Measurements from ENCODE around the gene KRTAP11-1. TPM values are rescaled to one million over a fixed set of nuclear protein-coding genes. Genes with fewer than 3 reads are reported as not detected.
A peak's percentile ranks its signal among the peaks of the same experiment; 100 is the strongest.

Gene KRTAP11-1
- total RNA-seq (not detected), polyA plus RNA-seq (ENCODE audit: insufficient read length in 2 of 2) (not detected)
- long read RNA-seq, donor 1, result 0 reads
- long read RNA-seq, donor 2, result 0 reads
- long read RNA-seq, donor 3, result 0 reads
- long read RNA-seq, donor 4, result 0 reads

GRCh38 chr21:30881480-30881879 lies at the start of gene KRTAP11-1:
KRTAP11-1 (minus strand) TSS chr21:30881580; CDS start chr21:30881524, 56 bp downstream.
- DNase-seq (ENCODE audit: low read depth in 4 of 6, low spot score in 6 of 6), result no peak
- H3K36me3 ChIP-seq (ENCODE audit: control insufficient read depth, insufficient read depth, low read length), result no peaks in the 10 kb centered on the region
- no peak within 1 kb of the TSS for H3K4me3 ChIP-seq (ENCODE audit: low read depth, low read length)
- no peak within 1 kb of the TSS for H3K27ac ChIP-seq (ENCODE audit: low read depth, low read length)
- H3K27me3 ChIP-seq (ENCODE audit: control insufficient read depth, insufficient read depth, low read length), result no peaks in the 10 kb centered on the region
- 88% methylated on average over 1 of the region's 2 CpGs for WGBS (ENCODE audit: insufficient coverage)
- no peaks in the 10 kb centered on the region for H3K4me1 ChIP-seq (ENCODE audit: control insufficient read depth, insufficient read depth, low read length)
- H3K9me3 ChIP-seq (ENCODE audit: control insufficient read depth, insufficient read depth, low read length), result no peaks in the 10 kb centered on the region

DNA sequence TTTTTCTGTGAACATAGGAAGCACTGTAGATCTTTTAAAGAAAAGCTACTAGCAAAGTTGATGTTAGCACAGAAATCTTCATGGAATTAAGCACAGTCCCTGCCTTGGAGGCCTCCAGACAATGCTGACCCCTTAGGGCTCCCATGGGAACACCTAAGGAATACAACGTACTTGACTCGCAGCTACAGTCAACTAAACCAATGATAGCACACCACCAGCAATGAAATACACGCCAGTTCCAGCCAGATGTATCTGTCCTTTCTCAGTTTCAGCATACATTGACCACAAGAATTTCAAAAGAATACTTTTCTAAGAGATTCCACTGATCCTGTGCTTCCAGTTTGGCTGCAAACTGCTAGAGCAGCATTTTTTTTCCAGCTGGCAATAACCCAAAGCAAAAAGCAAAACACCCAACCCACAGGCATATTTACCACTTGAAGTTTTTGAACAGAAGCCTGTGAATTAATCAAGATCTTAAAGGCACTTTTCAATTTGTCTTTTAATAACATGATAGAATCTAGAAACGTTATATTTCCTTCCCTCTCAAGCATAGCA lies 42.8 kb upstream of the KRTAP11-1 start:
- Histone ChIP-seq H3K27ac (ENCODE audit: low read depth, low read length) (no peak overlapping the region), H3K36me3 (ENCODE audit: control insufficient read depth, insufficient read depth, low read length) (no peaks in the 10 kb centered on the region), H3K4me1 (ENCODE audit: control insufficient read depth, insufficient read depth, low read length) (no peaks in the 10 kb centered on the region), H3K9me3 (ENCODE audit: control insufficient read depth, insufficient read depth, low read length) (peaks cover 2% of the 10 kb centered on the region), H3K27me3 (ENCODE audit: control insufficient read depth, insufficient read depth, low read length) (no peaks in the 10 kb centered on the region), H3K4me3 (ENCODE audit: low read depth, low read length) (no peak overlapping the region)
- peak in 1 of 6 donors; percentile 53 for DNase-seq (ENCODE audit: low read depth in 4 of 6, low spot score in 6 of 6)
- 75% methylated on average over 3 of the region's 4 CpGs for WGBS (ENCODE audit: insufficient coverage)

DNA sequence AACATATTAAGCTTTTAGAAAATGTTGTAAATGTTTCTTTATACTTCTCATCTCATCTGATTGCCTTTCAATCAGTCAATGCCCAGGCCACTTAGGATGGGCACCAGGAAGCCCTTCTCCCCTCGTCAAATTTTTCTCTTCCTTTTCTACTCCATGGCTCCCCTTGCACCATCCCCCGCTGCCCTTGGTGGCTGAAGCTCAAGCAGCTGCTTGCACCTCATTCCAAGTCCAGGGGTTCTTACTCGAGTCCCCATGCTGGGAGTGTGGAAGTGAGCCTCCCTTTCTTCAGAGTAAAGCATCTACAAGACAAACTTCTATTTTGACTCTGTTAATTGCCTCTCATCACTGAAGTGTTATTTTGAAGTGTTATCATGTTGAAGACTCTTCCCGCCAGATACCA lies 39.7 kb upstream of the KRTAP11-1 start:
- Histone ChIP-seq H3K27ac (ENCODE audit: low read depth, low read length) (no peak overlapping the region), H3K4me3 (ENCODE audit: low read depth, low read length) (no peak overlapping the region), H3K4me1 (ENCODE audit: control insufficient read depth, insufficient read depth, low read length) (no peaks in the 10 kb centered on the region), H3K9me3 (ENCODE audit: control insufficient read depth, insufficient read depth, low read length) (peaks cover 2% of the 10 kb centered on the region), H3K36me3 (ENCODE audit: control insufficient read depth, insufficient read depth, low read length) (no peaks in the 10 kb centered on the region), H3K27me3 (ENCODE audit: control insufficient read depth, insufficient read depth, low read length) (no peaks in the 10 kb centered on the region)
- DNase-seq (ENCODE audit: low read depth in 4 of 6, low spot score in 6 of 6), result no peak
- 29% methylated on average over 1 of the region's 4 CpGs for WGBS (ENCODE audit: insufficient coverage)

GRCh38 chr21:30917557-30917956 lies 36.2 kb upstream of the KRTAP11-1 start:
- Histone ChIP-seq H3K9me3 (ENCODE audit: control insufficient read depth, insufficient read depth, low read length) (no peaks in the 10 kb centered on the region), H3K4me1 (ENCODE audit: control insufficient read depth, insufficient read depth, low read length) (no peaks in the 10 kb centered on the region), H3K36me3 (ENCODE audit: control insufficient read depth, insufficient read depth, low read length) (no peaks in the 10 kb centered on the region), H3K4me3 (ENCODE audit: low read depth, low read length) (no peak overlapping the region), H3K27me3 (ENCODE audit: control insufficient read depth, insufficient read depth, low read length) (no peaks in the 10 kb centered on the region), H3K27ac (ENCODE audit: low read depth, low read length) (no peak overlapping the region)
- 100% methylated on average over 1 of the region's 1 CpG for WGBS (ENCODE audit: insufficient coverage)
- DNase-seq (ENCODE audit: low read depth in 4 of 6, low spot score in 6 of 6), result no peak

DNA sequence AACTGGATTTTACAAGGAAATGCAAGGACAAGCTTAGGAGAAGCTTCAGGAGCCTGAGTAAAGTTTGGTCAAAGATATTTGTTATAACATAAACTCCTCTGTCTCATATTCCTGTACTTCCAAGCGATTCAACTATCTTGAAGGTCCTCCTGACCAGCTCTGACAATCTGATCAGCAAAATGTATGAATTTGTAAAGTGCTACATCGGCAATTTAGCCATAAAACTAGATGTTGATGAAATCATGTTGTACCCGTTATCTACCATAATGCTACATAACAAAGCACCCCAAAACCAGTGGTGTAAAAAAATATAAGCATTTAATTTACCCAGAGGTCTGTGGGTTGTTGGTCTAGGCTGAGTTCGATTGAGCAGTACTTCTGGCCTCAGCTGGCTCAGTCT lies 19.5 kb upstream of the KRTAP11-1 start:
- H3K27me3 ChIP-seq (ENCODE audit: control insufficient read depth, insufficient read depth, low read length), result no peaks in the 10 kb centered on the region
- no peaks in the 10 kb centered on the region for H3K9me3 ChIP-seq (ENCODE audit: control insufficient read depth, insufficient read depth, low read length)
- no peaks in the 10 kb centered on the region for H3K36me3 ChIP-seq (ENCODE audit: control insufficient read depth, insufficient read depth, low read length)
- H3K4me1 ChIP-seq (ENCODE audit: control insufficient read depth, insufficient read depth, low read length), result no peaks in the 10 kb centered on the region
- WGBS (ENCODE audit: insufficient coverage), result no CpG with 5 or more reads among the region's 4 CpGs
- no peak overlapping the region for H3K27ac ChIP-seq (ENCODE audit: low read depth, low read length)
- no peak overlapping the region for H3K4me3 ChIP-seq (ENCODE audit: low read depth, low read length)
- no peak for DNase-seq (ENCODE audit: low read depth in 4 of 6, low spot score in 6 of 6)

- Histone ChIP-seq H3K9me3 (ENCODE audit: control insufficient read depth, insufficient read depth, low read length) (no peaks in the 10 kb centered on the region), H3K27ac (ENCODE audit: low read depth, low read length) (no peak overlapping the region)
- 100% methylated on average over 3 of the region's 8 CpGs for WGBS (ENCODE audit: insufficient coverage)
Observed at GRCh38 chr21:30882866-30883597, 1.7 kb upstream of the KRTAP11-1 start.

DNA sequence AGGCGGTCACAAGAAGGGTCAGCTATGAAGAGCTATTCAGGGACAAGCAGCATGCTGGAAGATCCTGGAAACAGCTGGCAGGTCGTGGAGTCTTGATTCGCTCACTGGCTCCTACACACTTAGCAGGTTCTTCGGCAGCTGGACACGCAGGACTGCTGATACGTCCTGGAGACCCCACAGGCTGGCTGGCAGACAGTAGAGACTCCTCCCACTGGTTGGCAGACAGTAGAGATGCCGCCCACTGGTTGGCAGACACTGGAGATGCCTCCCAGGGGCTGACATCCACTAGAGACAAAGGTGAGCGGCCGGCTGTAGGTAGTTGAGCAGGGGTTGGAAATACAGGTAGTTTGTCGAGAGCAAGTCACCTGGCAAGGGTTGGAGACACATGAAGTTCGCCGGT lies 466 bp downstream of the KRTAP11-1 start:
- no peaks in the 10 kb centered on the region for H3K27me3 ChIP-seq (ENCODE audit: control insufficient read depth, insufficient read depth, low read length)
- no peak for DNase-seq (ENCODE audit: low read depth in 4 of 6, low spot score in 6 of 6)
- no peaks in the 10 kb centered on the region for H3K9me3 ChIP-seq (ENCODE audit: control insufficient read depth, insufficient read depth, low read length)
- no peaks in the 10 kb centered on the region for H3K4me1 ChIP-seq (ENCODE audit: control insufficient read depth, insufficient read depth, low read length)
- H3K36me3 ChIP-seq (ENCODE audit: control insufficient read depth, insufficient read depth, low read length), result no peaks in the 10 kb centered on the region
- no peak overlapping the region for H3K27ac ChIP-seq (ENCODE audit: low read depth, low read length)
- H3K4me3 ChIP-seq (ENCODE audit: low read depth, low read length), result no peak overlapping the region
- WGBS (ENCODE audit: insufficient coverage), result 91% methylated on average over 12 of the region's 12 CpGs

More at GRCh38 chr21:30882866-30883597, 1.7 kb upstream of the KRTAP11-1 start:
- Histone ChIP-seq H3K4me3 (ENCODE audit: low read depth, low read length) (no peak overlapping the region), H3K27me3 (ENCODE audit: control insufficient read depth, insufficient read depth, low read length) (no peaks in the 10 kb centered on the region), H3K36me3 (ENCODE audit: control insufficient read depth, insufficient read depth, low read length) (no peaks in the 10 kb centered on the region), H3K4me1 (ENCODE audit: control insufficient read depth, insufficient read depth, low read length) (no peaks in the 10 kb centered on the region)
- DNase-seq (ENCODE audit: low read depth in 4 of 6, low spot score in 6 of 6), result no peak

DNA sequence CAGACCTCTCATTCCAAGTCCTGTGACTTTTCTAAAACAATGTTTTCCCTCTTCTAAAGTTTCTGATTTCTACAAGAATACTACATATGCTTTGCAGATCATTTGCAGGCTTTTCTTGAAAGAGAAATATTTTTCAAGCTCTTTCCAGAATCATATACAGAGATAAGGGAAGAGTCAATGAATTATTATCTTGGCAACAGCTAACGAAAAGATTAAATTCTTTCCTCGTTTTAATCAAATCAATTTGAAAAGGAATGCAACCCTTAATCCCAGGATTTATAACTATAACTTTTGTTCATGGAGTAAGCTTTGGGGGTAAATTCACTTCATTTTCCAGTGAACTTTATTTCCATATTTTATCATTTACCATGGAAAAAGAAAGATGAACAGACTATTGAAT lies 6.9 kb downstream of the KRTAP11-1 start:
- Histone ChIP-seq H3K36me3 (ENCODE audit: control insufficient read depth, insufficient read depth, low read length) (no peaks in the 10 kb centered on the region), H3K27me3 (ENCODE audit: control insufficient read depth, insufficient read depth, low read length) (no peaks in the 10 kb centered on the region), H3K27ac (ENCODE audit: low read depth, low read length) (no peak overlapping the region), H3K4me3 (ENCODE audit: low read depth, low read length) (no peak overlapping the region), H3K9me3 (ENCODE audit: control insufficient read depth, insufficient read depth, low read length) (no peaks in the 10 kb centered on the region), H3K4me1 (ENCODE audit: control insufficient read depth, insufficient read depth, low read length) (no peaks in the 10 kb centered on the region)
- no CpG with 5 or more reads among the region's 2 CpGs for WGBS (ENCODE audit: insufficient coverage)
- no peak for DNase-seq (ENCODE audit: low read depth in 4 of 6, low spot score in 6 of 6)

DNA sequence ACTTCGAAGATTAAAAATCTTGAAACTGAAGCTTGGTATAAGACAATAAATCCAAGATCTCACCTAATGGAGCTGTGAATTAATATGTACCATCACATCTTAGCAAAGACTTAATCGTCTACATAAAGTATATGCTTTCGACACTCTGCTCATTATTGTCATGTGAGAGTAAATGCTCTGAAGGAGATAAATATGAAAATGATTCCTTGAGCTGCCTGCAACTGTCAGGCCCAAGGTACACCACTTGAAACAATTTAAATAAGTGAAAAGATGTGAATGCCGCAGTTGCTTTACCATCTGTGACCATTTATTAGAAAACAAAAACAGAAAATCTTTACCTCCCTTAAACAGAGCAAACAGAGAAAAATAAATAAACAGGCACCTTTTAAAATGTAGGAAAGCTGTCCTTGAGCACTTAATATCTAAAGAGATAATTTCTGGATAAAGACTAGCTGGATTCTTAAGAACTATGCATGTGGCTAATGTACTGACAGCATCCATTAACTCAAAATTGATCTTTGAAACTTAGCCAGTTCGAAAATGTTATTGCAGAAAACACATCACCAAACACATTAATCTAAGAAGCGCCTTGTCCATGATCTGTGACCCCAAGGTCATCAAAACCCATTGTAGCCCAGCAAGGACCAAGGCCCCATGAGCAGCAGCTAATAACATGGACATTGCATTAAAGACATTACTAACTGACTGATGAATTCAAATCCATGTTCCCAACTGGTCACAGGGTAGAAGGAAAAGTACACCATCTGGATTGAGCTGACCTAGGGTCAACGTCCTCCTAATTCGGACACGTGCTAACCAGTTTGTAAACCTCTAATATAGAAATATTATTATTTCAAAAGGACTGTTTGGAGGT lies 33.5 kb downstream of the KRTAP11-1 start:
- Histone ChIP-seq H3K27me3 (ENCODE audit: control insufficient read depth, insufficient read depth, low read length) (no peaks in the 10 kb centered on the region), H3K4me3 (ENCODE audit: low read depth, low read length) (no peak overlapping the region), H3K27ac (ENCODE audit: low read depth, low read length) (no peak overlapping the region), H3K4me1 (ENCODE audit: control insufficient read depth, insufficient read depth, low read length) (no peaks in the 10 kb centered on the region), H3K36me3 (ENCODE audit: control insufficient read depth, insufficient read depth, low read length) (no peaks in the 10 kb centered on the region), H3K9me3 (ENCODE audit: control insufficient read depth, insufficient read depth, low read length) (no peaks in the 10 kb centered on the region)
- 75% methylated on average over 2 of the region's 9 CpGs for WGBS (ENCODE audit: insufficient coverage)
- DNase-seq (ENCODE audit: low read depth in 4 of 6, low spot score in 6 of 6), result peak in 1 of 6 donors; percentile 17
